Stomach smooth muscle (tissue), 2 donors: ENCODE measurements around the gene HOXD11.

Source experiments
- H3K27ac ChIP-seq: one replicate; pipeline ENCODE4 v1.7.0; 2013; ENCODE audit warnings: mild to moderate bottlenecking, low read length, inconsistent platforms
- H3K27me3 ChIP-seq, 2 donors: one replicate each; pipeline ENCODE4 v1.7.0; 2013; ENCODE audit warnings: low read length in 2 of 2; ENCODE audit not compliant: insufficient read depth in 2 of 2, control insufficient read depth in 1 of 2
- H3K36me3 ChIP-seq, 2 donors: one replicate each; pipeline ENCODE4 v1.7.0; 2013; ENCODE audit warnings: low read length in 2 of 2; ENCODE audit not compliant: control insufficient read depth in 2 of 2, insufficient read depth in 2 of 2
- H3K4me1 ChIP-seq: one replicate; pipeline ENCODE4 v1.7.0; 2013; ENCODE audit warnings: low read length; ENCODE audit not compliant: control insufficient read depth, insufficient read depth
- H3K4me3 ChIP-seq, 2 donors: one replicate each; pipeline ENCODE4 v1.7.0; 2013; ENCODE audit warnings: low read length in 2 of 2
- H3K9ac ChIP-seq, 2 donors: one replicate each; pipeline ENCODE4 v1.7.0; 2013; ENCODE audit warnings: low read length in 2 of 2, mild to moderate bottlenecking in 1 of 2
- H3K9me3 ChIP-seq, 2 donors: one replicate each; pipeline ENCODE4 v1.7.0; 2013; ENCODE audit warnings: low read length in 2 of 2; ENCODE audit not compliant: control insufficient read depth in 2 of 2
- donor health status: healthy.
- donor health status: Pancreatic carcinoma.

HOXD11 gene

DNA sequence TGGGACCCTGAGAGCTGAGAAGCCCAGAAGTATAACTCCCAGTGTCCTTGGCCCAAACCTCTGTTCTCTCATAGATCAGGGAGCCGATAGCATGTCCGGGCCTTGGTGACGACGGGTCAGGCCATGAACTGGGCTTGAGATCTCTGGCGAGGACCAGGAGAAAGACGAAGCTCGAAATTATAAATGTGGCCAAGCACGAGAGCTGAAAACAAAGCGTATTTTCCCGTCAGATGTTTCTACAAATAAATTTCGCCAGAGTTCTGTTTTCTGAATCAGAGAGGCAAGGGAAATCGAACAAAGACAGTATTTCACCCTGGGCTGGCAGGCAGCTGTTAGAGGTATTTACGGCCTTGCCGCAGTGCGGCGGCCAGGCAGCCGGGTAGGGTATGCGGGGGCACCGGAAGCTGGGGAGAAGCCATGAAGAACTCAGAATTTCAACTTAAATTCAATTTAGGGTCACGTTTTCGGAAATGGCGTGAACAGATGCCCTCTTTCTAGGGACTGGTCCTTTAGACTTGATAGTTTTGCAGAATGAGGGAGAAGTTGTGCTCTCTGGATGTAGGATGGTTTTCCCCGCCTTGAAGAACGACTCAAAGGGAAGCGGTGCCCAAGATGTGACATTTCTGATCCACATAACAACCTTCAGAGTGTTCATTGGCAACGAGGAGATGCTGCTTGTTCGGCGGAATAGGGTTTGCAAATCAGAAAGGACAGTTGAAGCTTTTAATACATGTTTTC lies 32.0 kb downstream of the HOXD11 start:
- Histone ChIP-seq H3K9me3 (no peaks in the 10 kb centered on the region), H3K9ac (no peak overlapping the region), H3K27ac (peak overlapping the region; percentile 18), H3K27me3 (peaks cover 71 to 83% of the 10 kb centered on the region in 2 donors), H3K4me3 (peak overlapping the region in 1 of 2 donors; percentile 22), H3K36me3 (no peaks in the 10 kb centered on the region), H3K4me1 (peaks cover 20% of the 10 kb centered on the region)

DNA sequence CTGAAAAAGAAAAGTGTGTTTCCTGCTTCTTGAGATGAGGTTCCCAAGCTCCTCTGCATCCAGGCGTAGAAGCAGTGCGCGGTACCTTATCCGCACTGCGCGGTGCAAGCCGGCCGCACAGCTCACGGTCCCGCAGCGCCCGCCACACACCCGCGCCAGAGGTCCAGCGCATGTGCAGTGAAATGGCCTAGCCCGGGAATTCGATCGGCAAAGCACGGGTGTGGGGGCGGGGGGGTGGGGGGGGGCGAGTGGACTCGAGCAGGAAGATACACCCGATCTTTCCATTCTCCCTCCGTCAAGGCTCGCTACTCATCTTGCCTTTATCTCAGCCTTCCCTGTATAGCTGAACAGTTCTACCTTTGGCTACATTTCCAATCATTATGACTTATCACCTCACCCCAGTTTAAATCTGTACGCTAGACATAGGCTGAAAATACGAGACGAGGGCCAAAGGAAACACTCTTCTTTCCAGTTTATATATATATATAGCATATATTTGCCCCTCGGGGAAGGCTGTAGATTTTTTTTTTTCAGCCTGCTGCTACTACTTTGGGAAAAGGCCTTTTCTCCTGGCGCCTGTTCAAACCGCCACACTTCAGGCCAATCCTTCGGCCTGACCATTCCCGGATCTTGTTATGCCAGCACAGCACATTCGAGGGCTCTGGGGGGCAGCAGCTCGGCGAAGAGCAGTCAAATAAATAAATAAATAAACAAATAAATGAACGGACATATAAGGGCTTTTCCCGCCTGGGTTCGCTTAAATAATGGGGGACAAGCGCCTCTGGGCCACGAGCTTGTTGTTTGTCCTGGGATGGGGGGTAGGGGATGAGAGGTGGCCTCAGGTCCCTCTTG lies 32.8 kb downstream of the HOXD11 start:
- no peaks in the 10 kb centered on the region for H3K36me3 ChIP-seq
- H3K9ac ChIP-seq, result no peak overlapping the region
- H3K4me1 ChIP-seq, result peaks cover 20% of the 10 kb centered on the region
- H3K9me3 ChIP-seq, result no peaks in the 10 kb centered on the region
- H3K4me3 ChIP-seq, result peak overlapping the region; percentile 56 to 67
- H3K27ac ChIP-seq, result no peak overlapping the region
- H3K27me3 ChIP-seq, result peaks cover 66 to 78% of the 10 kb centered on the region in 2 donors

DNA sequence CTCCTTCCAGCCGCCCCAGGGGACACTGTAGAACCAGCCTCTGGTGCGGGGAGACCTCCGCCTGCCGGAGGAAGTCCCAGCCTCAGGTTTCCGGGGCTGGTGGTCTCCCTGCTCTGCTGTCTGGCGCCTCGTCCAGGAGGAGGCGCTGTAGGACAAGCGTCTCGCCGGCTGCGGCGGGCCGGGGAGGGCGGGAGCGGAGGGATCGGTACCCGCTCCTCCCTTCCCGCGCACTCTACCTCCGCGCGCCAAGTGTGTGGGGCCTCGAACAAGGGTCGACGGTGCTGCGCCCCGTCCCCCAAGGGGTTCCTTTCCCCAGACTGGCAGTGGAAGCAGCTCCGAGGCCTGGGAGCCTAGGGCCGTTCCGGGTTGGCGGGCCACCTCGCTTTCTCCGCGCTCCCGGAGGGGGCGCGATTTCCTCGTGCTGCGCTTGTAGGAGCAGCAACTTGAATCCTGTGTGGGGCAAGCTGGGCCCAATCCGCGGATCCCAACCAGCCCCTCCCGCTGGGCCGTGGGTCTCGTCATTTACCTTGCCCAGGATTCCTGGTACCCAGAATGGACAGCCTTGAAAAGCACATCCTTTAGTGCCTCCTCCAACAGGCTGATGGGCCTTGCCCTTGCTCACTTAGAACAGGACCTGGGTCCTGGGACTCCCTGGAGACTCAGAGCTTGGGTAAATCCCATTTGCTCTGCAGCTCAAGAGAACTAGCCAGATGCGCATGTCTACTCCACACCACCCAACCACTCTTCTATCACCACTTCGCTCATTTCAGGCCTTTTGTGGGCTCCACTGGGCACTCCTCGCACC lies 33.6 kb downstream of the HOXD11 start:
- Histone ChIP-seq H3K27me3 (peaks cover 67 to 78% of the 10 kb centered on the region in 2 donors), H3K36me3 (no peaks in the 10 kb centered on the region), H3K27ac (no peak overlapping the region), H3K4me3 (peak overlapping the region; percentile 56 to 67), H3K4me1 (peaks cover 19% of the 10 kb centered on the region), H3K9me3 (no peaks in the 10 kb centered on the region), H3K9ac (no peak overlapping the region)

DNA sequence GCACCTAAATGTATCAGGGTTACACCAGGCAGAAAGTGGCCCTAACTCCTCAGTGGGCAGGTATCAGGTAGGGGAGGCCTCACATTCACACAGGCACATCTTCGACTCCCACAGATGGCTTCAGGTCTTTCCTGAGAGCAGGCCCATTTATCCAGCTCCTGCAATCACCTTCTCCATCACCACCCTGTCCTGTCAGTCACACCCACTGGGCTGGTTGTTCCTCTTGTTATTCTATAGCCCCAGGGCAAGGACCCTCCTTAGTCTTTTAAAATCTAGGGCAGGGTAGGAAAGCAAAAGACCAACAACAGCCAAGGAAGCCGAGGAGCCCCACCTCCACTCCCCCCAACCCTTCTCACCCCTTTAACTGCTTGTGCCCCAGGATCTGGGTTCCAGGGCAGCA lies 35.2 kb downstream of the HOXD11 start:
- no peak overlapping the region for H3K9ac ChIP-seq
- H3K9me3 ChIP-seq, result no peaks in the 10 kb centered on the region
- no peak overlapping the region for H3K4me3 ChIP-seq
- H3K36me3 ChIP-seq, result no peaks in the 10 kb centered on the region
- H3K27me3 ChIP-seq, result peaks cover 68 to 78% of the 10 kb centered on the region in 2 donors
- peaks cover 8% of the 10 kb centered on the region for H3K4me1 ChIP-seq
- H3K27ac ChIP-seq, result no peak overlapping the region

DNA sequence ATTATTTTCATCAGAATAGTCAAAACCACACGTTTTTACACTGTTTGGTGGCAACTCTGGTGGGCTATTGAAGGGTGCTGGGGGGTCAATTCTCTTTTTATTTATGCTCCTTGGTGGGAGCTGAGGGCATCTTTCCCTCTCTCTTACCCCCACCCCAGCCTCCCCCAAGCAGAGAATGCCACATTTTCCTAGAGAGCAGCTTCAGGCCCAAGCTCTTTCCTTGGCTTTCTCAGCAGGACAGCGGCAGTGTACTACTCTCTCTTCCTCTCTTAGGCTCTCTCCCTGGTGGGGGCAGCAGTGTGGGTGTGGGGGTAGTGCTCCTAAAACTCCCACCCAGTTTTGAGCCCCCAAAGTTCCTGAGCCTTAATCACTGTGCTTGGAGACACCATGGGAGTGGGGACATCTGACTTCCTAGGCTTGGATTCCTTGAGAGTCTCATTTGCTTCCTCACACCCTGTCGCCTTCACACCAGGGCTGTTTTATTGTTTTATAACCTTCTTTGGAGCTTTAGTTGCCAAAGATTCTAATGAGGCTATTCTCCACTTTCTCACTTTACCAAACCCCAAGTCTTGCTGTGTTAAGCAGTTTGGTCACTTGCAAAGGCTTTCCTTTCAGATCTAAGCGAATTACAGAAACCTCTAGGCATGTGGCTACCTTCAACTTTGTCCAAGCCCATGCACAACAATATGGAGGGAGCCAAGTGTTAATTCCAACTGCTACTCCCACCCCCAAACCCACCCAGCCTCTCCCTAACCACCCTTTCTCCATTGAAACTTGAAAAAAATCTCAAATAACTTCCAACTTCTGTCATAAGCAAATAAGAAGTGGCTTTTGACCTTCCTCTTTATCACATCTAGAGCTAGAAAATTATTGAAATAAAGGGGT lies 38.2 kb downstream of the HOXD11 start:
- H3K9ac ChIP-seq, result no peak overlapping the region
- no peaks in the 10 kb centered on the region for H3K36me3 ChIP-seq
- H3K27me3 ChIP-seq, result peaks cover 69 to 79% of the 10 kb centered on the region in 2 donors
- peaks cover 2% of the 10 kb centered on the region for H3K4me1 ChIP-seq
- H3K27ac ChIP-seq, result no peak overlapping the region
- H3K4me3 ChIP-seq, result no peak overlapping the region
- H3K9me3 ChIP-seq, result no peaks in the 10 kb centered on the region

DNA sequence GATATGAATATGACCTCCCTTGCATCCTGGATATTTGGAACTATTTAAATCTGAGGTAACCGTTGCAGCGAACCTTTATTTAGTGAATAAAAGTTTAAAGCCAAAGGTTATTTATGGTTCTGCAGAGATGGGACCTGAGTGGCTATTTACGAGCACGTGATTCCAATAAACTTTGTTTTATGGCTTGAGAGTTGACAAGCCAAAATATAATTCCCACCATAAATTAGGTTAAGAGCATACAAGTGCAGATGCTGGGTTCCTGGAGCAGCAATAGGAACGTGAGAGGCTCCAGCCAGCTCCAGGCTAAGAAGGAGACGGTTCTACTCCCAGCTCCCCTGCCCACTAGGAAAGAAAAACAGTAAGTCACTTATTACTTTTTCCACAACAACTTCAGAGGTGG lies 39.0 kb downstream of the HOXD11 start:
- no peak overlapping the region for H3K9ac ChIP-seq
- no peak overlapping the region for H3K27ac ChIP-seq
- no peaks in the 10 kb centered on the region for H3K4me1 ChIP-seq
- H3K27me3 ChIP-seq, result peaks cover 70 to 79% of the 10 kb centered on the region in 2 donors
- H3K36me3 ChIP-seq, result no peaks in the 10 kb centered on the region
- H3K4me3 ChIP-seq, result no peak overlapping the region
- H3K9me3 ChIP-seq, result no peaks in the 10 kb centered on the region

DNA sequence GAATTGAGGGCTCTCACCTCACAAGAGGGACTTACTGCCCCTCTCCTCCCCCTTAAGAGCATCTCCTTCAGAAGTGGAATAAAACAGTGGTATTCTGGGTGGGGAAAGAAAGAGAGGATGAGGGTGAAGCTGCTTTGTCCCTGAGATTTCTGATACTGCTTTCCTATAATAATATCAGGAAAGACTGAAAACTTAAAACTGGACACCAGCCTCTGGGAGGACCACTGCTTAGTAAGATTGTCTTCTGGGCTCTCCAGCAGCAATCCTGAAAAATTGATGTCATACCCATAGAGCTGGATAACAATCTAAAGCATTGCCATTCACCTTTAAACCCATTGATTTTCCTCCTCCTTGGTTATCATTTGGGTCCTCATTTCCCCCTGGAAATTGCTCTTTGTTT lies 39.6 kb downstream of the HOXD11 start:
- Histone ChIP-seq H3K4me3 (no peak overlapping the region), H3K27ac (no peak overlapping the region), H3K36me3 (no peaks in the 10 kb centered on the region), H3K4me1 (no peaks in the 10 kb centered on the region), H3K27me3 (peaks cover 68 to 83% of the 10 kb centered on the region in 2 donors), H3K9ac (no peak overlapping the region), H3K9me3 (no peaks in the 10 kb centered on the region)

DNA sequence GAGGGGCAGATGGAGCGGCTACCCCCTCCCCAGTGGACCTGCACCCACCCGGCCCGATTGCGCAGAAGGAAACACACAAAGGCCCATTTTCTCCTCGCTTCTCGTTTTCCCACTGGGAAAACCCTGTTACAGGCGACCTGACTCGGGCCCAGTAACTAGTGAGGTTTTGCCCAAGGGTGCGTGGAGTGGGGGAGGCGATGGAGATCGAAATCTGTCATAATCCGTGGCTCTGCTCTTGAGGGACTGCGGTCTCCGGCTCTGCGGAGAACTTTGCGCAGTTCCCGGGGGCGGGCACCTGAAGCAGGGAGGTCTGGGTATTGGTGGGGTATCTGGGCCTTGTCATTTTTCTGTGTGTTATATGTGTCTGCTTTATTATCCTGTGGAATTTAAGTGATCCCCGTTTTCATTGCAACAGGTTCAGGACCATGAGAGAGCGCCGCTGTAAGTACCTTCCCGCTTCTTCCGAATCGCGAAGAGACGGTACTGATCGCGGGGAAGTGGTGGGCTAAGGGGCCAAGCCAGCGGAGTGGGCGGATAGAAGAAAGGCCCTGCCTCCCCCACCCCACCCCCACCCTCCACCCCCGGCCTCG lies 40.2 kb downstream of the HOXD11 start:
- no peak overlapping the region for H3K4me3 ChIP-seq
- no peak overlapping the region for H3K27ac ChIP-seq
- no peaks in the 10 kb centered on the region for H3K36me3 ChIP-seq
- H3K27me3 ChIP-seq, result peaks cover 68 to 83% of the 10 kb centered on the region in 2 donors
- no peaks in the 10 kb centered on the region for H3K9me3 ChIP-seq
- peaks cover 3% of the 10 kb centered on the region for H3K4me1 ChIP-seq
- H3K9ac ChIP-seq, result no peak overlapping the region

DNA sequence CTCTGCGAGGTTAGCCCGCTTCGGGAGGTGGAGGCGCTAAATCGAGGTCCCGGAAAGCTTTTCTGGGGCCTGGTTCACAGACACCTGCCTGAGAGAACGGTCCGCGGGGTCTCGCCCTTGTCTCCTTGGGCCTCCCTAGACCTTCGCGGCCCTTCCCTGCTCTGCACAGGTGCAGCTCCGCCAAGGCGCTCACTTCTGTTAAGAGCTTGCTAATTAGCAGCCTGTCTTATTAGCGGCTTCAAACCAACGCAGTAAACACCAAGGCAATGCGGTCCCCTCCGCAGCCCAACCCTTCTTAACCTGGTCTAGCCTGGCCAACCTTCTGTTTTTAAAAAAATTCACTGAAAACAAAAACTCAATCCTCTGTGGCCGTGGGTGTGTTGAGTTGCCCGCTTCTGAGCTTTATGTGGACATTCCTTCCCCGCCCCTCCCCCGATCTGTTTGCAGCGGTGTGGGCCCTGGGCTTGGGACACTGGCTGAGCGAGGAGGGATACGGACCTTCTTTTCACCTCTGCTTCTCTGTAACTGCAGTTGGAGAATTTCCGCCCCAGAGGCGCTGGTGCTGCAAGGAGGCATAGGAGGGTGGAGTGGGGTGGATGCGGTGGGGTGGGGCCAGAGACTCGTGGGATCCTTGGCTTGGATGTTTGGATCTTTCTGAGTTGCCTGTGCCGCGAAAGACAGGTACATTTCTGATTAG lies 40.9 kb downstream of the HOXD11 start:
- H3K4me1 ChIP-seq, result peaks cover 3% of the 10 kb centered on the region
- H3K9me3 ChIP-seq, result no peaks in the 10 kb centered on the region
- peaks cover 71 to 88% of the 10 kb centered on the region in 2 donors for H3K27me3 ChIP-seq
- H3K9ac ChIP-seq, result no peak overlapping the region
- H3K4me3 ChIP-seq, result no peak overlapping the region
- H3K27ac ChIP-seq, result no peak overlapping the region
- H3K36me3 ChIP-seq, result no peaks in the 10 kb centered on the region
